Suprapubic skin (tissue), 3 donors: Measurements from ENCODE around the gene OGA.

Experiments used
- CTCF ChIP-seq, 2 donors: fragments of 200-600 bp in 1 of 2; fragments of 450-650 bp in 1 of 2; sonication (generic) in 1 of 2; IDR thresholded peaks; one replicate each; pipeline ENCODE4 v1.5.1; 2016 to 2019; ENCODE audit warnings: antibody characterized with exemption in 2 of 2, mild to moderate bottlenecking in 1 of 2, moderate library complexity in 1 of 2
- EP300 ChIP-seq: sonication (generic); formaldehyde crosslinking; IDR thresholded peaks from one replicate; pipeline ENCODE4 v1.6.1; 2017; ENCODE audit warnings: antibody characterized with exemption
- POLR2A ChIP-seq, 2 donors: fragments of 450-650 bp; IDR thresholded peaks; one replicate each; pipeline ENCODE4 v1.6.1; 2017; ENCODE audit warnings: antibody characterized with exemption in 2 of 2, mild to moderate bottlenecking in 2 of 2, moderate library complexity in 2 of 2

- no peak for TF ChIP-seq CTCF (IDR thresholded peaks at IDR 0.05)
- TF ChIP-seq POLR2A (IDR thresholded peaks at IDR 0.05): no peak
- TF ChIP-seq EP300: no peak
Measured at GRCh38 chr10:101744267-101744666, 74.0 kb downstream of the OGA start.
